Renal pelvis (tissue), 4 donors: ENCODE data around the gene ZC2HC1B. TPM values are rescaled to one million over a fixed set of nuclear protein-coding genes. Genes with fewer than 3 reads are reported as not detected.

Source experiments
- DNase-seq: peaks from one replicate; pipeline ENCODE4 v3.0.0-alpha.2; 2013
- polyA plus RNA-seq, 3 donors: library from polyadenylated mRNA; unstranded; fragments of 120-200 nt; gene quantifications; one replicate each; pipeline ENCODE4 v1.2.1, GENCODE V29; 2013; ENCODE audit not compliant: insufficient read length in 3 of 3

The ZC2HC1B gene
- polyA plus RNA-seq, 3 donors = 0.26 TPM; not detected in 2

- DNase-seq = no peak
Observed at GRCh38 chr6:143961886-143962878, 97.9 kb downstream of the ZC2HC1B start.

- no peak for DNase-seq
Observed at GRCh38 chr6:143963158-143963919, 99.1 kb downstream of the ZC2HC1B start.

GRCh38 chr6:143964674-143965081 is 100.4 kb downstream of the ZC2HC1B start:
- DNase-seq = no peak

GRCh38 chr6:143965503-143966171 is 101.4 kb downstream of the ZC2HC1B start:
- no peak for DNase-seq

- DNase-seq = no peak
Observed at GRCh38 chr6:143966312-143966711, 102.0 kb downstream of the ZC2HC1B start.

GRCh38 chr6:143967706-143968376 is 103.6 kb downstream of the ZC2HC1B start:
- no peak for DNase-seq

- DNase-seq = no peak
Observed at GRCh38 chr6:143969077-143969476, 104.8 kb downstream of the ZC2HC1B start.

GRCh38 chr6:143970456-143971218 is 106.4 kb downstream of the ZC2HC1B start:
- no peak for DNase-seq

- no peak for DNase-seq
Observed at GRCh38 chr6:143971482-143972205, 107.4 kb downstream of the ZC2HC1B start.

- no peak for DNase-seq
Observed at GRCh38 chr6:143973097-143973966, 109.1 kb downstream of the ZC2HC1B start.

- no peak for DNase-seq
Observed at GRCh38 chr6:143974089-143974488, 109.8 kb downstream of the ZC2HC1B start.

- no peak for DNase-seq
Observed at GRCh38 chr6:143976806-143977349, 112.6 kb downstream of the ZC2HC1B start.

GRCh38 chr6:143980921-143981320 is 116.6 kb downstream of the ZC2HC1B start:
- no peak for DNase-seq

GRCh38 chr6:143982968-143983367 is 118.7 kb downstream of the ZC2HC1B start:
- DNase-seq = no peak

- DNase-seq = no peak
Observed at GRCh38 chr6:143984666-143985065, 120.4 kb downstream of the ZC2HC1B start.

- DNase-seq = no peak
Observed at GRCh38 chr6:143986463-143987065, 122.3 kb downstream of the ZC2HC1B start.
